Activated CD8-positive, alpha-beta memory T cell treated with anti-CD3 and anti-CD28 coated beads for 48 hours (primary cell): ENCODE measurements around the gene KRTAP1-5.
"Not testable (repeated sequence)": the region's sequence is repeated elsewhere in the genome, so short reads cannot be mapped to it uniquely, and the experiment has no call there.

Source experiments
- DNase-seq, 3 experiments: peaks; one replicate each; pipeline ENCODE4 v3.0.0-alpha.2; 2020; ENCODE audit warnings: low read depth in 2 of 3, low spot score in 2 of 3

Gene KRTAP1-5

GRCh38 chr17:41049110-41049509 is 22.1 kb upstream of the KRTAP1-5 start:
- no peak for DNase-seq

DNA sequence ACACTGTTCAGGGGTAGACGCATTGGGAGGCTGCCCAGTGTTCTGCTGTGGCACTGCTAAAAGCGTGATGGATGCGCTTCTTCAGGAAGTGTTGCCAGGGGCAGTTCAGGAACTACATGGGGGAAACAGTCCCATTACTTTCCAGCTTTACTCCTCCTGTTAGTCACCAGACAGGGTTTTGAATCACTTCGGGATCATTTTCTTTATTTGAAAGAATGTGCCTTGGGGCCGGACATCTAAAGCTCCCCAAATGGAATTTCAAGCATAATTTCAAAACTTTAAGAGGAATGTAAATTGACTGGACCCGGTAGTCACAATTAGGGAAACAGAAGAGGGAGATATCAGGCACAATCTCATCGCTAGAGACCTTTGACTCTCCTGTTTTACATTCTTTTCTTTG is 21.4 kb upstream of the KRTAP1-5 start:
- DNase-seq = no peak

DNA sequence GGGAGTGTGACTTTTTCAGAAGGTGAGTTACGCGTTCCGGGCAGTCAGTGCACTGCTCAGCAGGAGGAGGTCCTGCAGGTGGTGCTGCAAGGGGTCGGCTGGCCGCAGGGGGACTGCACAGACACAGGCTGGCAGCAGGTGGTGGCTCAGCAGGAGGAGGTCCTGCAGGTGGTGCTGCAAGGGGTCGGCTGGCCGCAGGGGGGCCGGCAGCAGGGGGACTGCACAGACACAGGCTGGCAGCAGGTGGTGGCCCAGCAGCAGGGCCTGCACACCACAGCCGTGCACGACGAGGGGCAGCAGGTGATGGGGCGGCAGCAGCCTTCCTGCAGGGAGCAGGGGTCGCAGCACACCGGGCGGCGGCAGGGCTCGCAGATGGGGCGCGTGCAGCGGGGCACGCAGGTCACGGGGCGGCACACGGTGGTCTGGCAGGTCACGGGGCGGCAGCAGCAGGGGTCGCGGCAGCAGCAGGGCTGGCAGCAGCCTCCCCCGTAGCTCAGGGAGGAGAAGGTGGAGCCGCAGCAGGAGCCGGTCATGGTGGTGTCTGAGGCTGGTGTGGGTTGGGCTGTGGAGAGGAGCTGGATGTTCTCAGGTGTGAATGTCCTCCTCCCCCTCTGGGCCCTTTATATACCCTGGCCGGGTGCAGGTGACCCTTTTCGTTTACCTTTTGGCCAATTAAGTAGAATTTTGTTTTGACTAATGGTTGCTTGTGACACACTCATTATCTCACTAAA is 19.9 kb upstream of the KRTAP1-5 start, which contains the start of gene KRTAP2-1:
Gene KRTAP2-1 (minus strand): TSS at position 582 of the 731 bp plus-strand sequence. CDS start 49 bp downstream, at position 533.
- not testable (repeated sequence) for DNase-seq

DNA sequence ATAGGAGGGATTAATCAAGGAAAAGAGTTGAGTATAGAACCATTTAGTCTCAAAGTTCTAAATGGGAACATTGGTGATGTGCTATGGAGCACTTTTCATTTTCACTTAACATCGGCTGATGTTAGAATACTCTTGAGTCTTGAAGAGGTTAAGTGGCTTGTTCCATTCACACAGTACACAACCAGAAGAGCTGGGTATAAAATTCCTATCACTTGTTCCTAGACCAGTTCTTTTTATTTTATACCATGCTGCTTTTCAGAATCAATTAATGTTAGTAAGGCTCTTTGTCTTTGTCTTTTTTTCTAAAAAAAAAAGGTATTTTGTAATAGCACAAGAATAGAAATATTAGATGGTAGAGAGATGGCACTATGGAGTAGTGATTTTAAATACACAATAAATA is 15.9 kb upstream of the KRTAP1-5 start:
- DNase-seq = no peak

GRCh38 chr17:41040783-41041571 is 14.0 kb upstream of the KRTAP1-5 start, which contains the start of gene KRTAP1-1:
Gene KRTAP1-1, minus strand, starts transcription at chr17:41041450. Its CDS starts 53 bp downstream, at chr17:41041397.
- not testable (repeated sequence) for DNase-seq

- DNase-seq = no peak
Observed at GRCh38 chr17:41037853-41038350, 10.9 kb upstream of the KRTAP1-5 start.

DNA sequence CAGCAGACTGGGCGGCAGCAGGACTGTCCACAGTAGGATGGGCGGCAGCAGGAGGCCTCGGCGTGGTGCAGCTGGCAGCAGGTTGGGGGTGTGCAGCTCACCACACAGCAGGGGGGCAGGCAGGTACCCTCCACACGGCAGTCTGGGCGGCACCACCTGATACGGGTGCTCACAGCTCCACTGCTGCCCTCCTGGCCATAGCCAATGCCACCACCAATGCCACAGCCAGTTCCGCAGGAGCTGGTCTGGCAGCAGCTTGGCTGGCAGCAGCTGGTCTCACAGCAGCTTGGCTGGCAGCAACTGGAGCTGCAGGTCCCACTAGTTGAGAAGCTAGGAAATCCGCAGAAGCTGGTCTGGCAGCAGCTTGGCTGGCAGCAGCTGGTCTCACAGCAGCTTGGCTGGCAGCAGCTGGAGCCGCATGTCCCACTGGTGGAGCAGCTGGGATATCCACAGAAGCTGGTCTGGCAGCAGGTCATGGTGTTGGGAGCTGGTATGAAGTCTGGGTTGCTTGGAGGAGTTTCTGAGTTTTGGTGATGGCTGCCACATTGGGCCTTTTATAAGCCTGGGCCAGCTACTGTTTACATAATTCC is 7.4 kb upstream of the KRTAP1-5 start, which contains the start of gene KRTAP1-3:
Gene KRTAP1-3 (minus strand): TSS at position 529 of the 590 bp plus-strand sequence. CDS start 53 bp downstream, at position 476.
- DNase-seq = not testable (repeated sequence)

DNA sequence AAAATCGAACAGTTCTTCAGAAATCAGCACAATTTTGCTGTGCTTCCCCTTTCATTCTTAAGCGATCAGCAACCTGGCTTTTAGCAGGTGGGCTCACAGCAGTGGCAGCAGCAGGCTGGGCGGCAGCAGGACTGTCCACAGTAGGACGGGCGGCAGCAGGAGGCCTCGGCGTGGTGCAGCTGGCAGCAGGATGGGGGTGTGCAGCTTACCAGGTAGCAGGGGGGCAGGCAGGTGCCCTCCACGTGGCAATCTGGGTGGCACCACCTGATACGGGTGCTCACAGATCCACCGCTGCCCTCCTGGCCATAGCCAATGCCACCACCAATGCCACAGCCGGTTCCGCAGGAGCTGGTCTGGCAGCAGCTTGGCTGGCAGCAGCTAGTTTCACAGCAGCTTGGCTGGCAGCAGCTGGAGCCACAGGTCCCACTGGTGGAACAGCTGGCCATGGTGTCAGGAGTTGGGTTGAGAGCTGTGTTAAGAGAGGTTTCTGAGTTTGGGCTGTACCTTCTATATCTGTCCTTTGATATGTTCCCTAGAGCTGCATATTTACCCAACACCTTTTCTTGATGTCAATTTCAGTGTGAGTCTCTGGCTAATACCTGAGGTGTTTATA is 2.7 kb upstream of the KRTAP1-5 start, which contains the start of gene KRTAP1-4:
Gene KRTAP1-4 (minus strand): TSS at position 563 of the 613 bp plus-strand sequence. CDS start 117 bp downstream, at position 446.
- no peak for DNase-seq

- DNase-seq = no peak
Observed at GRCh38 chr17:41024697-41025096, 2.3 kb downstream of the KRTAP1-5 start.

GRCh38 chr17:41020336-41020735 is 6.7 kb downstream of the KRTAP1-5 start:
- DNase-seq = no peak

GRCh38 chr17:41019415-41019814 is 7.6 kb downstream of the KRTAP1-5 start:
- no peak for DNase-seq

DNA sequence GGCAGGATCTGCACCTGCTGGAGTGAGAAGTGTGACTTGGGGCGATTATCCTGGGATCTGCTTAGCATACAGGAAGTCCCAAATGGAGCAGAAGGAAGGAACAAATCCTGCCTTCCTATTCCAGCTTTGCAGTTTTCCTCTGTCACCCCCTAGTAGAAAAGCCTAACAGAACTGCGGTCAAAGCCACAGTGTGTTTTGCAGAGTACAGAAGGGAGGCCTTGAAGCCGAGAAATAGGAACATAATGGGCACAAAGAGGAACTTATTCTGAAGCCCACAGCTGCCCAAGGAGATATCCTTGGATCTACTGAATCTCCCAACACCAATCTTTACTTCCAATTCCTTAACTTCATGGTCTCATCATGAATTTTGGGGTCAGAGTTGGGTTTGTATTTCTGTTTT is 8.5 kb downstream of the KRTAP1-5 start:
- no peak for DNase-seq

- no peak for DNase-seq
Observed at GRCh38 chr17:41016578-41017215, 10.3 kb downstream of the KRTAP1-5 start.

- DNase-seq = no peak
Observed at GRCh38 chr17:41015454-41015853, 11.6 kb downstream of the KRTAP1-5 start.

DNA sequence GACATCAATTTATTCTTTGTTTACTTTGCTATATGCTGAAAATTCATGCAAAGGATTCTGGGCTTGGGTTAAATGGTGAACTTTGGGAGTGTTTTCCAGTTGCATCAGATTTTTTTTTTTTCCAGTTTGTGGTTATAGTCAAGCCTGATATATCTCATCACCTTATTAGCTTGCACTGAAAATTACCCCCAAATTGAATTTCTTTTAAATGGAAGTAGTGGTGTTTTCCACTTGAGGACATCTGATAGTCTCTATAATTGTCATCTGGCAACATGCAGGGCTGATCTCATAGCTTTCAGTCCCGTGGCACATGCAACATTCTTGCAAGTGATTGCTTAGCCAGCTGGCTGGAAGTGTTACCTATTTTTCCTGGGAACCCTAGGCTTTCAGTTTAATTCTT is 13.4 kb downstream of the KRTAP1-5 start:
- DNase-seq = no peak

GRCh38 chr17:41013181-41013580 is 13.8 kb downstream of the KRTAP1-5 start:
- DNase-seq = no peak

- no peak for DNase-seq
Observed at GRCh38 chr17:41012326-41013120, 14.5 kb downstream of the KRTAP1-5 start.

DNA sequence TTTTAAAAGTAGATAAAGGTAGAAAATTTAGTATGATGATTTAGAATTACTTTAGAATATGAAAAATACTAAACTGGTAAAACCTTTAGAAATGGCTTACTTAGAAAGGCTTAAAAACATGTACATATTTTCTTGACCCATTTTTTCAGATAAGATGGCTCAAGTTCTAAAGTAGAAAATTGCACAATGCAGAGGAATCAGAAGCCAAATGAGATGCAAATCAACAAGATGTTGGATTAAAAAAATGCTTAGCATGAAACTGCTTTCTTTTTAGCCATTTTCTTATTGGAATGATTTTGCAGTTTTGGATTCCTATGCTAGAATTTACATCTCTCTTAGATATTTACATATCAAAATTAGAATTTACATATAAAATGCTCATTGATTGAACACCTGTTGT is 16.6 kb downstream of the KRTAP1-5 start:
- DNase-seq = no peak

DNA sequence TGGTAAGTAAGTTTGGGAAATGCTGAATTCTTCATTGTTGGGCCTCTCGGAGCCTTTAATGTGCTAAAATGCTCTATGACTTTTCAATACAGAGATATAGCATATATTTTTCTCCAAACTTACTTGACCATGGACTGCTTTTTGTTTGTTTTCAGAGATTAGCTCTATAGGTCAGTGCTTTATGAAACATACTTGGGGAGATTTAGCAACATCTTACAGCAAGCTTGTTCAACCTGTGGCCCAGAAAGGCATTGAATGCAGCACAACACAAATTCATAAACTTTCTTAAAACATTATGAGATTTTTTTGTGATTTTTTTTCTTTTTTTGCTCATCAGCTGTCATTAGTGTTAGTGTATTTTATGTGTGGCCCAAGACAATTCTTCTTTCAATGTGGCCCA is 17.1 kb downstream of the KRTAP1-5 start:
- no peak for DNase-seq
